Measurements from ENCODE around the gene CIAO2B. TPM values are rescaled to one million over a fixed set of nuclear protein-coding genes. Genes with fewer than 3 reads are reported as not detected.
A peak's percentile ranks its signal among the peaks of the same experiment; 100 is the strongest.
"Not testable (repeated sequence)": the region's sequence is repeated elsewhere in the genome, so short reads cannot be mapped to it uniquely, and the experiment has no call there.

Gene CIAO2B
- total RNA-seq, 2 experiments from 2014 or later: 115 to 126 TPM

DNA sequence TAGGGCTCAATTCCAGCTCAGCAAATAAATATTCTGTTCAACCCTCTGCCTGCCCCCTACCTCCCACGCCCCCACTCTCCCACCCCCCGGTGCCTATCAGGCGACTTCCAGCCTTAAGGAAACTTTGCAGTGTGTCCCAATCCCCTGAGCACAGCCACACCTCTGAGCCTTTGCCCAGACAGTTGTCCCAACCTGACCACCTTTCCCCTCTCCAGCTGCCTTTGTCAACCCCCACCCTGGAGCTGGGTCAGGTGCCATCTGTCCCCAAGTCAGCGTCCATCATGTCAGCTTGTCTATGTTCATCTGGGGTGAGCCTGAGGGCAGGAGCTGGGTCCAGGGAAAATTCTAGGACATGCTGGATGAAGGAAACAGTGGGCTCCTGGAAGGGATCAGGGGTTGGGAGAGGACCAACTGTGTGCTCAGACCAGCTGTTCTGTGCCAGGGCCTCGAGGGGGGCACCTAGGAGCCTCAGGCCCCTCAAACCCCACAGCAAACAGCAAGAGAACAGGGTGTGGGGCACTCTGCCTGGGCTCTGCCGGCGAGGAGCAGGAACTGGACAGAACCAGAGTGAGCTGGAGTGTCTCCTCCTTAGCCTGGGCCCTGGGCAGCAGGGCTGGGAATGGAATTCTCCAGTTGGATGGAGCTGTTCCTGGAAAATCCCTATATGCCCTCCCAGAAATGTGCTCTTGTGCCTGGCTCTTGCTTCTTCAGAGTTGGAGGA is 33.3 kb downstream of the CIAO2B start:
- H3K9me3 Mint-ChIP-seq (ENCODE audit: insufficient read depth): no peaks in the 10 kb centered on the region
- CTCF ChIA-PET: interaction anchor here (1.2 to 1.6 kb wide), 2 partner anchors 10 to 70 kb away, joined by 3 to 4 read pairs; partner anchors contain the start of gene NAE1
- ATAC-seq: no peak

DNA sequence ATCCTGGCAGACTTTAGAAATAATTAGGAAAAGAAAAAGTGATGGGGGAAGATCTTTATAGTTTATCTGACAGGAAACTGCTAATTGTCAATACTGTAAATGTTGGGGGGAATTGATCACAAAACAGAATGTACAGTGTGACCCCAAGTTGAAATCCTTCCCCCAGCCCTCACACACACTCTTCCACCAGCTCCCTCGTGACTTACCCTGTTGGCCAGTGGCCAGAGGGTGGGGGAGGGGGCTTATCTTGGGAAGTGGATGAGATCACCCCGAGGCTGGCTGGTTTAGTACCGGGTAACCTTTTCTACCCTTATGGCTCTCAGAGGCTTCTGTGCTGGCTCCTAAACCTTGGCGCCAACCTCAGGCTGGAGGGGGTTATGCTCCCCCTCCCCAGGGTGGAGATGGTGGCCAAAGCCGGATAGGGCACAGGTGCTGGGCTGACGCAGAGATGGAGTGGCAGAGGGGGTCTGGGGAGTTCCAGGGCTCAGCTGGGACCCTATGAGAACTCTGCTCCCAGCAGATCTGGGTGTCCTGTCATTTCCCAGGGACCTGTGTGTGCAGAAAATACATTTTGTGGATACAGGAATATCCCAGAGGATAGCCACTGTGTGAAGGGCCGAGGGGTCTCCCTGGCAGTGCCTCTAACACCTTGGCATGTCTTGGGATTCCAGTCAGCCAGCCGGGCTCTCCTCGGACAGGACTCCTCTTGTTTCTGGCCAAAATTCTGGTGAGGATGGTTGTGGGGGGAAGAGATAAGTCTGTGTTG is 34.1 kb downstream of the CIAO2B start:
- H3K27ac Mint-ChIP-seq: no peak overlapping the region
- DNase-seq (no peak), ATAC-seq (no peak)
- POLR2A ChIA-PET: no interaction called here
- H3K4me1 Mint-ChIP-seq (ENCODE audit: low read depth): peaks cover 2% of the 10 kb centered on the region
- no peaks in the 10 kb centered on the region for H3K9me3 Mint-ChIP-seq (ENCODE audit: insufficient read depth)
- CTCF ChIA-PET: interaction anchor here (0.9 to 1.2 kb wide), 2 partner anchors 9 to 10 kb away, joined by 3 read pairs; no protein-coding TSS in a partner anchor
- H3K4me3 Mint-ChIP-seq: no peak overlapping the region
- no peaks in the 10 kb centered on the region for H3K27me3 Mint-ChIP-seq (ENCODE audit: low read depth)
- no peaks in the 10 kb centered on the region for H3K36me3 Mint-ChIP-seq (ENCODE audit: low read depth)

More for the DNA sequence above, 33.3 kb downstream of the CIAO2B start:
- DNase-seq: no peak
- Mint-ChIP-seq H3K4me1 (ENCODE audit: low read depth) (peaks cover 2% of the 10 kb centered on the region), H3K36me3 (ENCODE audit: low read depth) (no peaks in the 10 kb centered on the region), H3K4me3 (no peak overlapping the region), H3K27me3 (ENCODE audit: low read depth) (no peaks in the 10 kb centered on the region), H3K27ac (no peak overlapping the region)
- POLR2A ChIA-PET: no interaction called here

DNA sequence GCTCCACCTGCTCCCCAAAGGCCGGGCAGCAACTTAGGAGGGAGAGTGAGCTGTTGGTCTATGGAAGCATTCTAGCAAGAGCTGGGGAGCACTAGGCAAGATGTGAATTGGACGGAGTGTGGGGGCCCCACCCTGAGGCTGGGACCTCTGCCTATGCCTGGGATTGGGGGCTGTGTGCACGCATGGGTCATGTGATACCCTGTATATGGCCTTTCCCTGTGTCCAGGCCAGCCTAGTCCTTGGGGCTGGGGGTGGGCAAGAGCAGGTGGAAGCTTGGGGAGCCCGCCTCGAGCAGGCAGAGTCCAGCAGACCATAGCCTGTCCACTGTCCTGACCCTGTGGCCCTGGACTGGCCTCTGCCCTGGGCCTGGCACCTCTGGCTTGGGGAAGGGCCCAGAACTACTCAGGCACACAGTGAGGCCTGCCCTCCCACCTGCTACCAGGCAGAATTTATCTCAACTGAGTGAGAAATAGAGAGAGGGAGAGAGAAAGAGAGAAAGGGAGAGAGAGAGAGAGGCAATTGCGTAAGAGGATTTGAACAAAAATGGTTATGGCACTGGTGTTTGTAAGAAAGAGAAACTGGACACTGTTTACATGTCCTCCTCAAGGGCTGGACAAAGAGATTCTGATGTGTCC is 34.8 kb downstream of the CIAO2B start:
- ChIA-PET POLR2A (interaction anchor here (0.7 kb wide), 1 partner anchor 26 kb away, joined by 3 read pairs; no protein-coding TSS in a partner anchor), CTCF (interaction anchor here (0.9 kb wide), 1 partner anchor 10 kb away, joined by 3 read pairs; no protein-coding TSS in a partner anchor)
- no peak for DNase-seq
- H3K4me1 Mint-ChIP-seq (ENCODE audit: low read depth): peaks cover 9% of the 10 kb centered on the region
- ATAC-seq: no peak
- no peaks in the 10 kb centered on the region for H3K27me3 Mint-ChIP-seq (ENCODE audit: low read depth)
- H3K36me3 Mint-ChIP-seq (ENCODE audit: low read depth): no peaks in the 10 kb centered on the region
- H3K9me3 Mint-ChIP-seq (ENCODE audit: insufficient read depth): no peaks in the 10 kb centered on the region
- H3K4me3 Mint-ChIP-seq: no peak overlapping the region
- no peak overlapping the region for H3K27ac Mint-ChIP-seq

DNA sequence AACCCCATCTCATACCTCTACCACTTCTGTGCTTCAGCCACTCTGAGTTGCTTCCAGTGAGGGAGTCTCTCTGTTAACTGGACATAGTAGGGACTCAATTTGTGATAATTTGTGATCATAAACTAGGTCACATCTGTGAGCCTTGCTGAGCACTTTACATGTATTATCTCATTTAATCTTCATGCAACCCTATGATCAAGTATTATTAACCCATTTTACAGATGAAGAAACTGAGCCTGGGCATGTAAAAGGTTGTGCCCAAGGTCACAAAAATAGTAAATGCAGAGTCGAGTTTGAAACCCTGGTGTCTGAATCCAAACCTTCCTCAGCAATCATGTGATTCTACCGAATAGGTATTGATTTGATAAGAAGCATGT is 35.3 kb downstream of the CIAO2B start:
- H3K27me3 Mint-ChIP-seq (ENCODE audit: low read depth): no peaks in the 10 kb centered on the region
- no peaks in the 10 kb centered on the region for H3K36me3 Mint-ChIP-seq (ENCODE audit: low read depth)
- H3K27ac Mint-ChIP-seq: no peak overlapping the region
- ChIA-PET CTCF (interaction anchor here (2.1 kb wide), 1 partner anchor 68 kb away, joined by 6 read pairs; the partner anchor contains the start of gene NAE1), POLR2A (interaction anchor here (0.7 kb wide), 1 partner anchor 27 kb away, joined by 3 read pairs; no protein-coding TSS in a partner anchor)
- no peak for DNase-seq
- peaks cover 13% of the 10 kb centered on the region for H3K4me1 Mint-ChIP-seq (ENCODE audit: low read depth)
- no peaks in the 10 kb centered on the region for H3K9me3 Mint-ChIP-seq (ENCODE audit: insufficient read depth)
- H3K4me3 Mint-ChIP-seq: no peak overlapping the region
- ATAC-seq: no peak

DNA sequence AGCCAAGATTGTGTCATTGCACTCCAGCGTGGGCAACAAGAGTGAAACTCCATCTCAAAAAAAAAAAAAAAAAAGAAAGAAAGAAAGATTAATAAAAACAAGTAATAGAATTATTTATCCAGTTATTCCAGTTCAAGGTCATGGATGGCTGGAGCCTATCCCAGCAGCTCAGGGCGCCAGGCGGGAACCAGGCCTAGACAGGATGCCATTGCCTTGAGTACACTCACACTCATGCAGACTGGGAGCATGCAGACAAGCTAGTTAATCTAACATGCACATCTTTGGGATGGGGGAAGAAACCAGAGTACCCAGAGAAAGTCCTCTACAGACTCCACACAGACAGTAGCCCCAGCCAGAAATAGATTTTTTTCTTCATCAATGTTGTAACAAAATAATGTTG is 36.0 kb downstream of the CIAO2B start:
- no peak for ATAC-seq
- POLR2A ChIA-PET: interaction anchor here (0.9 kb wide), 1 partner anchor 12 kb away, joined by 3 read pairs; no protein-coding TSS in a partner anchor

DNA sequence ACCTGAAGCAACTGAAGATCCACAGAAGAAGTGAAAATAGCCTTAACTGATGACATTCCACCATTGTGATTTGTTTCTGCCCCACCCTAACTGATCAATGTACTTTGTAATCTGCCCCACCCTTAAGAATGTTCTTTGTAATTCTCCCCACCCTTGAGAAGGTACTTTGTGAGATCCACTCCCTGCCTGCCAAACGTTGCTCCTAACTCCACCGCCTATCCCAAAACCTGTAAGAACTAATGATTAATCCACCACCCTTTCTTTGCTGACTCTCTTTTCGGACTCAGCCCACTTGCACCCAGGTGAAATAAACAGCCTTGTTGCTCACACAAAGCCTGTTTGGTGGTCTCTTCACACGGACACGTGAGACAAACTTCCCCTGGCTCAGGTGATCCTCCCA is 37.5 kb downstream of the CIAO2B start:
- H3K27ac Mint-ChIP-seq; ATAC-seq; H3K27me3 Mint-ChIP-seq (ENCODE audit: low read depth); DNase-seq; H3K4me3 Mint-ChIP-seq; POLR2A ChIA-PET; H3K9me3 Mint-ChIP-seq (ENCODE audit: insufficient read depth); H3K36me3 Mint-ChIP-seq (ENCODE audit: low read depth): not testable (repeated sequence)
- CTCF ChIA-PET: interaction anchor here (2.1 to 6.7 kb wide), 5 partner anchors 14 to 66 kb away, joined by 6 to 94 read pairs (median 13); partner anchors contain the start of genes NAE1 and RRAD
- peaks cover 22% of the 10 kb centered on the region for H3K4me1 Mint-ChIP-seq (ENCODE audit: low read depth)

More for the DNA sequence above, 36.0 kb downstream of the CIAO2B start:
- Mint-ChIP-seq H3K36me3 (ENCODE audit: low read depth) (peaks cover under 1% of the 10 kb centered on the region), H3K27me3 (ENCODE audit: low read depth) (no peaks in the 10 kb centered on the region), H3K4me1 (ENCODE audit: low read depth) (peaks cover 15% of the 10 kb centered on the region), H3K9me3 (ENCODE audit: insufficient read depth) (no peaks in the 10 kb centered on the region), H3K4me3 (no peak overlapping the region), H3K27ac (no peak overlapping the region)
- CTCF ChIA-PET: interaction anchor here (2.1 to 6.7 kb wide), 2 partner anchors 29 to 67 kb away, joined by 6 to 94 read pairs; partner anchors contain the start of genes NAE1 and RRAD
- DNase-seq: no peak

DNA sequence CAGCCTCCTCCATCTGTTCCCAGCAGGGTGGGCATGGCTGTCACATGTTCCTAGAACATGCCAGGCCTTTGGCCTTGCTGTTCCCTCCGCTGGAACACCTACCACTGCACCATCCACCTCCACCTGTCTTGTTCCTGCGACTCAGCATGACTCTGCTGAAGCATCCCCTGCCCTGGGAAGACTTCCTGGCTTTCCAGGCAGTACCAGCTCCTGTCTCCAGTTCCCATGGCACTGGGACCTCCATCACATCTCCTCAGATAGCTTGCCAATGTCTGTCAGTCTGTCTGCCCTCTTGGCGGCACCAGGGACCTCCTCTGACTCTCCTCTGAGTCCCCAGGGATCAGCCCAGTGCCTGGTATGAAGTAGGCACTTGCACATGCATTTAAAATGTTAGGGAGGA is 38.2 kb downstream of the CIAO2B start:
- DNase-seq (no peak), ATAC-seq (no peak)
- Mint-ChIP-seq H3K4me1 (ENCODE audit: low read depth) (peaks cover 22% of the 10 kb centered on the region), H3K27ac (no peak overlapping the region), H3K9me3 (ENCODE audit: insufficient read depth) (no peaks in the 10 kb centered on the region), H3K36me3 (ENCODE audit: low read depth) (peaks cover 8% of the 10 kb centered on the region), H3K27me3 (ENCODE audit: low read depth) (no peaks in the 10 kb centered on the region), H3K4me3 (no peak overlapping the region)
- ChIA-PET POLR2A (interaction anchor here (1.4 kb wide), 1 partner anchor 33 kb away, joined by 8 read pairs; no protein-coding TSS in a partner anchor), CTCF (interaction anchor here (0.9 to 6.7 kb wide), 20 partner anchors 9 to 261 kb away, joined by 3 to 94 read pairs (median 8); partner anchors contain the start of genes CDH16, CES3, PDP2 and RRAD)

DNA sequence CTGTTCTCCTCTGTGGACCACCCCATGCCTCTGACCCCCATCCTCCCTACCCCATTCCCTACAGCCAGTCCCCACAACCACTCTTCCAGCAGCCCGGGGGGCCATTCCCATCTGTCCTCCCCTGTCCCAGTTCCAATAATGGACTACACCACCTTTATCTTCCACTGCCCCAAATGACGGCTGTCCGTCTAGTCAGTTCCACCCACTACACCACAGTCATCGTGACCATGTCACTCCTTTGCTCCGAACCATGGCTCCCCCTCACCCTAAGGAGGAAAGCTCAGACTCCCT is 38.6 kb downstream of the CIAO2B start:
- Mint-ChIP-seq H3K9me3 (ENCODE audit: insufficient read depth) (no peaks in the 10 kb centered on the region), H3K27ac (no peak overlapping the region), H3K4me3 (no peak overlapping the region), H3K36me3 (ENCODE audit: low read depth) (peaks cover 8% of the 10 kb centered on the region), H3K4me1 (ENCODE audit: low read depth) (peaks cover 22% of the 10 kb centered on the region), H3K27me3 (ENCODE audit: low read depth) (no peaks in the 10 kb centered on the region)
- no peak for ATAC-seq
- POLR2A ChIA-PET: interaction anchor here (0.9 to 1.4 kb wide), 3 partner anchors 9 to 33 kb away, joined by 3 to 8 read pairs (median 3); no protein-coding TSS in a partner anchor
- DNase-seq: no peak
- CTCF ChIA-PET: interaction anchor here (0.7 to 6.7 kb wide), 33 partner anchors 9 to 290 kb away, joined by 3 to 94 read pairs (median 5); partner anchors contain the start of genes CDH16, CES3, NAE1 and PDP2

DNA sequence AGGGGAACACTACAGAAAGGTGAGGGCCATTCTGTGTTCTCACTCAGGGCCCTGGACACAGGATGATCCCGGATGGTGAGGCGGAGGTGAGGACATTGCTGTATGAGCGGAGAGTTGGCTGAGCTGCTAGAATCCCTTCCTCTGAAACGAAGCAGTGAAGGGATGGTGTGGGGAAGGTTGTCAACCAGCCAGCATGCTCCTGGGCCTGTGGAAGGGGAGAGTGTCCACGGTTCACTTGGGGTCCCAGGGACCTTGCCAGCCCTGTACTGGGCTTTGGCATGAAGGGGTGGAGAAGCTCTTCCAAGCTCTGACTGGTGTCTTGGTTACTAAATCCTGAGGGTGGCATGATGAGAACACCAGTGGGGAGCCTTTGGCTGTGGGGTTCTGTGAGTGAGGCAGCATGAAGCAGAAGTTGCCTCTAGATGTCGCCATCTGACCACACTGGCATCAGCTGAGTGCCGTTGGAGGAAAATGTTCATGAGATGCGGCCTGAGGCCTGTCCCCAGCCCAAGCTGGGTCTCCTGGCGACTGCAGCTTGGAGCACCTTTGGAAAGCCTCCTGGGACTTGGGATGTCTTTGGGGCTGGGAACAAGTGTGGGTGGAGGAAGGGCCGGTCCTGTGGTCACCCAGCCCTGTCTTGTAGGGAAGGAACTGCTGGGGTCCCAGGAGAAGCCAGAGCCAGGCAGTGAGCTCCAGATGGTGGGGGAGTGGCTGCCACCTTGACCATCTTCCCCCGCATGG is 39.1 kb downstream of the CIAO2B start:
- no peak overlapping the region for H3K4me3 Mint-ChIP-seq
- no peaks in the 10 kb centered on the region for H3K27me3 Mint-ChIP-seq (ENCODE audit: low read depth)
- no peaks in the 10 kb centered on the region for H3K9me3 Mint-ChIP-seq (ENCODE audit: insufficient read depth)
- ATAC-seq (peak; percentile 94), DNase-seq (peak; percentile 82)
- H3K27ac Mint-ChIP-seq: peak overlapping the region; percentile 51
- ChIA-PET CTCF (interaction anchor here (0.7 to 6.7 kb wide), 33 partner anchors 9 to 290 kb away, joined by 3 to 94 read pairs (median 5); partner anchors contain the start of genes CDH16, CES3, NAE1 and PDP2), POLR2A (interaction anchor here (0.9 to 1.4 kb wide), 3 partner anchors 10 to 33 kb away, joined by 3 to 8 read pairs (median 3); no protein-coding TSS in a partner anchor)
- H3K4me1 Mint-ChIP-seq (ENCODE audit: low read depth): peaks cover 22% of the 10 kb centered on the region
- peaks cover 8% of the 10 kb centered on the region for H3K36me3 Mint-ChIP-seq (ENCODE audit: low read depth)

DNA sequence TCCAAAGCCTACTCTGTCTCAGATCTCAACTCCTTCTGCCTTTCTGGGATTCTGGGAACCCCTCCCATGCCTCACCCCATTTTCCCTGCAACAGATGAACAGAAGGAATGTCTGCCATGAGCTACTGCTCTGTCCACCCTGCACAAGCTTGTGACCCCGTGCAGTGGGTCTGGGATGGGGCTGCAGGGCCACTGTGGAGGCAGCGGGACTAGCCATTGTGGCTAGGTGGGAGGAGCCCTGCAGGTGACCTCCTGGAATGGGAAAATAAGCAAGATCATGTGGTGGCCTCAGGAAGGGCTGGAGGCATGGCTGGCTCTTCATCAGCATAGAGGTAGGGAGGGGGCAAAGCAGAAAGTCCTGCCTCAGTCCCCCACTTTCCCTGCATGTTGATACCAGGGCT is 40.1 kb downstream of the CIAO2B start:
- ChIA-PET POLR2A (interaction anchor here (1.3 kb wide), 1 partner anchor 39 kb away, joined by 9 read pairs; no protein-coding TSS in a partner anchor), CTCF (interaction anchor here (1.7 to 6.7 kb wide), 9 partner anchors 11 to 119 kb away, joined by 4 to 94 read pairs (median 17); partner anchors contain the start of gene RRAD)
- Mint-ChIP-seq H3K4me3 (no peak overlapping the region), H3K27me3 (ENCODE audit: low read depth) (no peaks in the 10 kb centered on the region), H3K4me1 (ENCODE audit: low read depth) (peaks cover 26% of the 10 kb centered on the region), H3K36me3 (ENCODE audit: low read depth) (peaks cover 12% of the 10 kb centered on the region), H3K27ac (peak overlapping the region; percentile 51), H3K9me3 (ENCODE audit: insufficient read depth) (no peaks in the 10 kb centered on the region)
- ATAC-seq (no peak), DNase-seq (no peak)

All from activated CD8-positive, alpha-beta T cell treated with anti-CD3 and anti-CD28 coated beads, Interleukin-2, amount 10 ng/mL, durations not matched to agents 7 days and 5 days (primary cell).